ENCODE measurements around the gene IL17RE.

- TF ChIP-seq TAF1 (IDR thresholded peaks at IDR 0.05; ENCODE audit: borderline replicate concordance, insufficient read depth, low read length) (no peak), POLR2AphosphoS5 (IDR thresholded peaks at IDR 0.05; ENCODE audit: low read depth, low read length) (no peak), SIN3A (IDR thresholded peaks at IDR 0.05; ENCODE audit: borderline replicate concordance, insufficient read depth, low read length) (no peak), REST (IDR thresholded peaks at IDR 0.05; ENCODE audit: insufficient read depth in 1 of 2, low read depth in 2 of 2, low read length in 2 of 2) (no peak), FOXP2 (optimal IDR thresholded peaks at IDR 0.05; ENCODE audit: borderline replicate concordance, extremely low read depth, extremely low read length, insufficient read depth) (no peak)
Observed at GRCh38 chr3:9911863-9912262, 9.2 kb downstream of the IL17RE start.

Measured in PFSK-1 (cell line).